Lung (tissue), 12 donors: ENCODE measurements around the gene MMD. TPM values are rescaled to one million over a fixed set of nuclear protein-coding genes. Genes with fewer than 3 reads are reported as not detected.
A peak's percentile ranks its signal among the peaks of the same experiment; 100 is the strongest.

Experiments
- ATAC-seq: fragments of 200-7000 bp; cut with Tn5 transposase; one replicate; pipeline ENCODE4 v1.9.1; 2020; ENCODE audit warnings: moderate number of reproducible peaks; ENCODE audit not compliant: insufficient read depth, low FRiP score
- DNase-seq, 3 donors: peaks; one replicate each; pipeline ENCODE4 v3.0.0-alpha.2; 2013 to 2017
- H3K27ac ChIP-seq, 2 donors: one replicate each; pipeline ENCODE4 v1.5.1; 2013; ENCODE audit warnings: mild to moderate bottlenecking in 2 of 2, moderate library complexity in 2 of 2, control low read depth in 1 of 2, inconsistent platforms in 1 of 2, low read depth in 1 of 2, low read length in 1 of 2
- H3K27me3 ChIP-seq, 3 donors: one replicate each; pipeline ENCODE4 v1.5.1; 2013; ENCODE audit warnings: low read length in 2 of 3; ENCODE audit not compliant: control insufficient read depth in 3 of 3, insufficient read depth in 3 of 3
- H3K36me3 ChIP-seq, 4 donors: one replicate each; pipeline ENCODE4 v1.5.1; 2013; ENCODE audit warnings: low read length in 4 of 4, mild to moderate bottlenecking in 1 of 4, moderate library complexity in 1 of 4; ENCODE audit not compliant: control insufficient read depth in 4 of 4, insufficient read depth in 4 of 4
- H3K4me1 ChIP-seq, 5 donors: one replicate each; pipeline ENCODE4 v1.5.1; 2013; ENCODE audit warnings: low read length in 5 of 5, mild to moderate bottlenecking in 2 of 5, moderate library complexity in 1 of 5; ENCODE audit not compliant: control insufficient read depth in 5 of 5, insufficient read depth in 5 of 5
- H3K4me3 ChIP-seq: one replicate; pipeline ENCODE4 v1.5.1; 2013; ENCODE audit warnings: mild to moderate bottlenecking, control low read depth, moderate library complexity
- H3K9ac ChIP-seq, 2 donors: one replicate each; pipeline ENCODE4 v1.5.1; 2013; ENCODE audit warnings: low read length in 2 of 2, control low read depth in 1 of 2; ENCODE audit not compliant: insufficient read depth in 1 of 2
- H3K9me3 ChIP-seq, 4 donors: one replicate each; pipeline ENCODE4 v1.5.1; 2013; ENCODE audit warnings: low read length in 3 of 4, mild to moderate bottlenecking in 1 of 4, moderate library complexity in 1 of 4; ENCODE audit not compliant: control insufficient read depth in 4 of 4, insufficient read depth in 3 of 4
- WGBS, 2 donors: extraction: QIAGEN DNeasy Blood & Tissue Kit; methylation state at CpG; one replicate each; pipeline ENCODE4 v1.1.7; 2013; 5-methylcytosine and 5-hydroxymethylcytosine counted together
- polyA plus RNA-seq, 2 donors: library from polyadenylated mRNA; stranded (reverse); fragments of 200-250 nt; gene quantifications; one replicate each; pipeline ENCODE4 v1.2.1, GENCODE V29; 2013
- total RNA-seq, 2 donors: library from RNA; depleted of rRNA in 1 of 2; stranded (reverse); fragments of >200 nt in 1 of 2; gene quantifications; one replicate each; pipeline ENCODE4 v1.2.1, GENCODE V29; 2014 to 2021
- TF ChIP-seq, protein P1 (sequence below): IDR thresholded peaks from 2 replicates; pipeline ENCODE4 v1.5.1; 2012; ENCODE audit warnings: mild to moderate bottlenecking; ENCODE audit errors: control extremely low read depth, extremely low read depth
- donor health status: control.
- donor health status: control.
- donor health status: Bipolar disorder and iron deficiency.
- donor health status: healthy.
- donor health status: DM: yes; HTN: yes; CAD: no.

MMD gene
- total and polyA plus RNA-seq, 4 donors = 10.9 to 19.0 (median 13.5) TPM

DNA sequence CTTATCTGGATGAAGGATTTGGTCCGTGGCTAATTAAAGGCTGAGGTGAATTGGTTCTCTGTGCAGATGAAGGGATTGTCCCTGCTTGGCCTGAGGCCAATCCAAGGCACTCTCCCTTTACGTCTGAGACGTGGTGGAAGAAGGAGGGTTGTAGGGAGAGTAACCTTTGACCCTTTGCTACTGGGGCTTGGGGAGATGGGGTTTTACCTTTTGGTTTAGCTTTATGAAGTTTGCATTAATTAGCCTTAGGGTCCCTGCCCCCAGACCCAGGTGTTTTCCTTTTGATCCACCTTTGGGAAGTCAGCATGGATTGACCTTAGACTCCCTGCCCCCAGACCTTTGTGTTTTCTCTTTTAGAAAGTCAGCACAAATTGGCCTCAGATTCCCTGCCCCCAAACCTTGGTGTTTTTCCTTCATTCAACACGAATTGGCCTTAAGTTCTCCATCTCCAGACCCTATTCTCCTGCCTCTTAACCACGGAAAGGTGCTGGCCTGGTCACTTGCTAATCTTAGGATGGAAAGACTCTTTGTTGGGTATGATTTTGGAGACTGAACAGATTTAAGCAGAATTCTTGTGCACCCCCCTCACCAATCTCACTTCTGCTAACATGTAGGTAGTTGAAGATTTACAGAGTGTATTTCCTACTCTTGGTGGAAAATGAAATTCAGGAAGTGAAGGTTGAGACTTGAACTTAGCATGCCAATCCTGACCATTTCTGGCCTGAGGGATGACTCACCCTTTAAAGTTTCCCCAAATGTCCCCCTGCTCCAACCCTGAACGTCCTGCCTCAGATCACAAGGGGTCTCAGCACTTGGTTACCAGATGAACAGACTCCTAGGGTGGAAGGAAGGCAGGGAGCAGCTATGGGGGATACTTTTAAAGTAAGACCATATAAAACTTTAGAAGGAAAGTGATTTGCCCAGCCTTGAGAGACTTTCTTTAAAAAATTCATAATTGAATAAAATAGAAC is 23.1 kb upstream of the MMD start:
- peak overlapping the region in 1 of 2 donors; percentile 24 for H3K27ac ChIP-seq
- DNase-seq = no peak
- no peak for ATAC-seq

DNA sequence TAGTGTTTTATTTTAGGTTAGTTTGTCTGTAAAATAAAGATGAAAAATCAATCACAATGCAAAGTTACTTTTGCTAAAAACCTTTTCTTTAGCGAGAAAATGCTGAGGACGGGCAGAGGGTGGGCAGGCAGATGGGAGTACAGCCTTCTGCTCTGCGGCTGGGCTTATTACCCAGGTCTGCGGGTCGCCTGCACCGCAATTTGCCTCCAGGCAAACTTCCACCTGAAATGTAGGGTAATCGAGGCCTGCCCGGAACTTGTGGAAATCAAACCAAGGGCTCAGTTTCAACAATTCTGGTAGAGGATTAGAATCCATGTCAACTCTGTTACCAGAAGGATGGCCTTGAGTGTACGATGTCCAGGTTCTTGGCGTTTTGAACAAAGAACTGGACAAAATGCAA is 22.3 kb upstream of the MMD start:
- Histone ChIP-seq H3K9me3 (no peaks in the 10 kb centered on the region), H3K4me1 (peaks cover 0 to 40% (median 0%) of the 10 kb centered on the region in 5 donors), H3K4me3 (no peak overlapping the region), H3K27me3 (no peaks in the 10 kb centered on the region), H3K36me3 (no peaks in the 10 kb centered on the region), H3K27ac (no peak overlapping the region), H3K9ac (no peak overlapping the region)
- WGBS, 2 donors = 95 to 97% methylated on average over 10 of the region's 10 CpGs
- ATAC-seq (no peak), DNase-seq (no peak)
- TF ChIP-seq, protein P1, sequence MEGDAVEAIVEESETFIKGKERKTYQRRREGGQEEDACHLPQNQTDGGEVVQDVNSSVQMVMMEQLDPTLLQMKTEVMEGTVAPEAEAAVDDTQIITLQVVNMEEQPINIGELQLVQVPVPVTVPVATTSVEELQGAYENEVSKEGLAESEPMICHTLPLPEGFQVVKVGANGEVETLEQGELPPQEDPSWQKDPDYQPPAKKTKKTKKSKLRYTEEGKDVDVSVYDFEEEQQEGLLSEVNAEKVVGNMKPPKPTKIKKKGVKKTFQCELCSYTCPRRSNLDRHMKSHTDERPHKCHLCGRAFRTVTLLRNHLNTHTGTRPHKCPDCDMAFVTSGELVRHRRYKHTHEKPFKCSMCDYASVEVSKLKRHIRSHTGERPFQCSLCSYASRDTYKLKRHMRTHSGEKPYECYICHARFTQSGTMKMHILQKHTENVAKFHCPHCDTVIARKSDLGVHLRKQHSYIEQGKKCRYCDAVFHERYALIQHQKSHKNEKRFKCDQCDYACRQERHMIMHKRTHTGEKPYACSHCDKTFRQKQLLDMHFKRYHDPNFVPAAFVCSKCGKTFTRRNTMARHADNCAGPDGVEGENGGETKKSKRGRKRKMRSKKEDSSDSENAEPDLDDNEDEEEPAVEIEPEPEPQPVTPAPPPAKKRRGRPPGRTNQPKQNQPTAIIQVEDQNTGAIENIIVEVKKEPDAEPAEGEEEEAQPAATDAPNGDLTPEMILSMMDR = no peak

More for the DNA sequence above, 23.1 kb upstream of the MMD start:
- H3K4me1 ChIP-seq = peaks cover 0 to 48% (median 0%) of the 10 kb centered on the region in 5 donors
- no peaks in the 10 kb centered on the region for H3K9me3 ChIP-seq
- H3K9ac ChIP-seq = no peak overlapping the region
- H3K27me3 ChIP-seq = no peaks in the 10 kb centered on the region
- no peak overlapping the region for H3K4me3 ChIP-seq
- TF ChIP-seq, protein P1 = no peak
- WGBS, 2 donors = 66 to 73% methylated on average over 6 of the region's 6 CpGs
- no peaks in the 10 kb centered on the region for H3K36me3 ChIP-seq

- no peaks in the 10 kb centered on the region for H3K9me3 ChIP-seq
- ATAC-seq (no peak), DNase-seq (peak in 2 of 3 donors; percentile 61 to 68)
- no peak overlapping the region for H3K9ac ChIP-seq
- H3K4me3 ChIP-seq = no peak overlapping the region
- peaks cover 0 to 36% (median 0%) of the 10 kb centered on the region in 5 donors for H3K4me1 ChIP-seq
- TF ChIP-seq, protein P1 = no peak
- H3K27ac ChIP-seq = no peak overlapping the region
- no peaks in the 10 kb centered on the region for H3K36me3 ChIP-seq
- WGBS, 2 donors = 69 to 78% methylated on average over 6 of the region's 6 CpGs
- H3K27me3 ChIP-seq = no peaks in the 10 kb centered on the region
Measured at GRCh38 chr17:55442953-55443683, 21.5 kb upstream of the MMD start.
